ENCODE data around the gene AP5M1. TPM values are rescaled to one million over a fixed set of nuclear protein-coding genes. Genes with fewer than 3 reads are reported as not detected.
"Not testable (repeated sequence)": the region's sequence is repeated elsewhere in the genome, so short reads cannot be mapped to it uniquely, and the experiment has no call there.

The AP5M1 gene, protein sequence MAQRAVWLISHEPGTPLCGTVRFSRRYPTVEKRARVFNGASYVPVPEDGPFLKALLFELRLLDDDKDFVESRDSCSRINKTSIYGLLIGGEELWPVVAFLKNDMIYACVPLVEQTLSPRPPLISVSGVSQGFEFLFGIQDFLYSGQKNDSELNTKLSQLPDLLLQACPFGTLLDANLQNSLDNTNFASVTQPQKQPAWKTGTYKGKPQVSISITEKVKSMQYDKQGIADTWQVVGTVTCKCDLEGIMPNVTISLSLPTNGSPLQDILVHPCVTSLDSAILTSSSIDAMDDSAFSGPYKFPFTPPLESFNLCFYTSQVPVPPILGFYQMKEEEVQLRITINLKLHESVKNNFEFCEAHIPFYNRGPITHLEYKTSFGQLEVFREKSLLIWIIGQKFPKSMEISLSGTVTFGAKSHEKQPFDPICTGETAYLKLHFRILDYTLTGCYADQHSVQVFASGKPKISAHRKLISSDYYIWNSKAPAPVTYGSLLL
- 26.6 TPM for polyA plus RNA-seq (2013, experiment 1 of 2; ENCODE audit: insufficient read length)
- 26.0 TPM for polyA plus RNA-seq (2013, experiment 2 of 2; ENCODE audit: insufficient read length)

DNA sequence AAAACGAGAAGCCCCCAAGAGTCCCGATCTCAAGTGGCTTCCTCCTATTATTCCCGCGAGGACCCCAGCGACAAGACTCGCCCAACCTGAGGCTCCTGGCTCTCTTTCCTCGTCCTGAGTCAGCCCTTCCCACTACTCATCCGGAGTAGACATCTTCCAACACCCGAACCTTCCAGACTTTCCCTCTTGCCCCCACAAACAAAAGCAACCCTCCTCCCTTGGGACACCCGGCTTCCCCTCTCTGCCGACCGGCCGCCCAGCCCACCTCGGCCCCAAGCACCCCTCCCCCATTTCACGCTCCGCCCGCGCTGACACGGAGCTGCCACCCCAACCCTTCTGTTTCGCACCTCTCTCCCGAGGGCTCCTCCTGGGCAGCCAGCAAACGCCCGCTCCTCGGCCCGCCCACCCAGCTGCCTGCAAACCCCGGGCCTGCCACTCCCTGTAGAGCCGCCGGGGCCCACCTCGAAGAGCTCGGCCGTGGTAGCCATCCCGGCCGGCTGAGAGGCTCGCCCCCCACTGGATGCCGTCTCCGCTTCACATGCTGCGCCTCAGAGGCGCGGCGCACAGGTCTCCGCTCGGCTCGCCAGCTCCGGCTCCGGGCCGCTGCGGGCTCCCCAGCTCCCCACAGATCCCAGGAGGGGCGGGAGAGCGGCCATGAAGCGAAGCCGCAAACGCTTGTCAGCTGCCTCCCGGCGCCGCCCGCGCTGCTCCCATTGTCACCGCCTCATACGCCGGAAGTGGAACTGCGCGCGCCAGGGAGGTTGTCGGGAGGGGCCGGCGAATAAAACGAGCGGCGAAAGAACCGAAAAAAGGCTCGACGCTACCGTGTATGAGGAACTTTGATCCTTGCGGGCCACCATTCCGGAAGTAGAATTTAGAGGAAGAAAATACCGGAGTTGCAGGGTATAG, at the start of gene AP5M1, which contains the start of gene EXOC5:
Gene AP5M1, plus strand, starts transcription at position 811 of the 909 bp plus-strand sequence. CDS start 344 bp downstream, outside the sequence.
Gene EXOC5, minus strand, starts transcription at position 745 of the 909 bp plus-strand sequence. Its CDS starts 257 bp downstream, at position 488.
- DNase-seq = peak; percentile 95

DNA sequence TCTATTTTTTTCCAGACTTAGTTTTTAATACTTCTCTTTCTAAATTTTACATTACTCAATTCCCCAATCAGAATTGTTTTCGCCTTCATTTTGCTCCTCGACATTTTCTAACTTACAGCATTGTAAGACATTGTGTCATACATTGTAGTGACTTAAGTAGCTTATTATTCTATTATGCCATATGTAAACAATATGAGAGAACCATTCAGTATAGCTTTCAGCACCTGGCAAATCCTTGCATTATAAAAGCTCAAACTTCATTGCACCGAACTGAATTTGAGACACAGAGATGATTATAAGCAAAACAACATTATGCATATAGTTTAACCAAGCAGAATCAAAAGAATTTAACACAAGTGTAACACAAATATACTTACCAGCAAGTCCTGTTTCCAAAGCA, 46.8 kb upstream of the AP5M1 start:
- no peak for DNase-seq

DNA sequence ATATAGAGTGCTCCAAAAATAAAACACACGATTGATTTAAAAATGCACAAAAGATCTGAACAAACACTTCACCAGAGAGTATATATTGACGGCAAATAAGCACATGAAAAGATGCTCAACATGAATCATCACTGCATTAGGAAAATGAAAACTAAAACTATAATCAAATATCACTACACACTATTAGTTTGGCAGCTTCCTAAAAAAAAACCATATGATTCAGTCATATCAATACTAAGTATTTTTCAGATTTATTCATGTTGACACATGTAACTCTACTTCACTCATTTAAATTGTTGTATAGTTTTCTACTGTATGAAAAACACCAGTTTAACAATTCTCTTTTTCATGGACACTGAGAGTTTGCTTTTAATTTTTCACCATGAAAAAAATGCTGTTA, 41.7 kb upstream of the AP5M1 start:
- no peak for DNase-seq

DNA sequence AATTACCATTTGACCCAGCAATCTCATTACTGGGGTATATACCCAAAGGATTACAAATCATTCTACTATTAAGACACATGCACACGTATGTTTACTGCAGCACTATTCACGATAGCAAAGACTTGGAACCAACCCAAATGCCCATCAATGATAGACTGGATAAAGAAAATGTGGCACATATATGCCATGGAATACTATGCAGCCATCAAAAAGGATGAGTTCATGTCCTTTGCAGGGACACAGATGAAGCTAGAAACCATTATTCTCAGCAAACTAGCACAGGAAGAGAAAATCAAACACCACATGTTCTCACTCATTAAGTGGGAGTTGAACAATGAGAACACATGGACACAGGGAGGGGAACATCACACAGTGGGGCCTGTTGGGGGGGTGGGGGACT, 40.5 kb upstream of the AP5M1 start:
- not testable (repeated sequence) for DNase-seq

DNA sequence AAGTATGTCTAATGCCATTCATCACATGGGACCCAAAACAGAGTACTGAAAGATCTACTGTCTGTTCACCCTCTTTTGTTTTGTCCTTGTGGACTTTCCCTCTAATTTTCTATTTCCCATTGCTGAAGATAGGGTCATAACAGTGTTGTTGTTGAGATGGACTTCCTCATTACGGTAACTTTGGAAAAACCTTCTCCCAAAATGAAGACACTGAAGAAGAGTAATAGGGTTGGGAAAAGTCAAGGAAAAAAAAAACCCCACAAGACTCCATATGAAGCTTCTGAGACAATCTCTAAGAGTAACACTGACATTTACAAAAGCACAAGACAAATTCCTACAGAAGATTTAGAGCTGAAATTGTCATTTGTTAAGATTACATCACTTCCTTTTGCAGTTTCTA, 36.8 kb upstream of the AP5M1 start:
- DNase-seq = no peak

DNA sequence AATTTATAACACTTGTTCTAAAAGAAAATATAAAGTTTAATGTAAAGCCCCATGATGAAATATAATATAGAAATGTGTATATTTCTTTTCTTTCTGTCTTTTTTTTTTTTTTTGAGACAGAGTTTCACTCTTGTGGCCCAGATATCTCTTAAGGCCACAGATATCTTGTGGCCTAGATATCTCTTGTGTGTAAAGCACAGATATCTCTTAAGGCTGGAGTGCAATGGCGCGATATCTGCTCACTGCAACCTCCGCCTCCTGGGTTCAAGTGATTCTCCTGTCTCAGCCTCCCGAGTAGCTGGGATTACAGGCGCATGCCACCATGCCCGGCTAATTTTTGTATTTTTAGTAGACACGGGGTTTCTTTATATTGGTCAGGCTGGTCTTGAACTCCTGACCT, 28.7 kb upstream of the AP5M1 start:
- not testable (repeated sequence) for DNase-seq

DNA sequence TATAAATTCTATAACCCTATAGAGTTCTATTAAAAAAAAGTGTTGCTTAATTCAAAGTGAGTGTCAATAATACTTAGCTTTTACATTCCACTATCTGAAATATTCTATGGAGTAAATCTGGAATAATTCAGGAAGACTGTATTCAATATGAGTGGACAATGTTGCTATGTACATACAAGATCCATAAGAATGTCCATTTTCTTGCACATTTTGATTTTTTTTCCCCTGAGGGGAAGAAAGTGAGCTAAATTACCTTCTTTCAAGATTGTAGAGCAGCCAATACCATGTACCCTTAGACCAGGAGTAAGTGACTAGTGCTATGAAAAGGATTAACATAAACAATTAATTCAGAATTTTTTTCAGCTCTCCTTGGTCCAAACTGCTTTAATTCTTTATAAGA, 25.5 kb upstream of the AP5M1 start:
- DNase-seq = no peak

DNA sequence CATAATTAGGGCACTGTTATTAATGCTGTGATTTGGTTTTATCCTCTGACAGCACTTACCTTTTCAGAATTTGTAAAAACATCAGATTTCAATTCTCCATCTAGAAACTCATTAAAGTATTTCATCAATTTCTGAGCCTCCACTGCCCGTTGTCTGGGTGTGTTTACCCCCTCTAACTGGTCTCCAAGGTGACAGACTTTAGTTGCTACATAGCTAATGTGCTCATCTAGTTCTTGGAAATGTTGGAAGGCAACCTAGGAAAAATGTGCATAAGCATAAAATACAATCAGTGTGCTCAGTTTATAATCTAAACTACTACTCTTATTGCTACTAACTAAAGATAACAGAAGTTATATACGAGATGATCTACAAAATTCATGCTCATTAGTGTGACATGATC, 24.7 kb upstream of the AP5M1 start:
- no peak for DNase-seq

DNA sequence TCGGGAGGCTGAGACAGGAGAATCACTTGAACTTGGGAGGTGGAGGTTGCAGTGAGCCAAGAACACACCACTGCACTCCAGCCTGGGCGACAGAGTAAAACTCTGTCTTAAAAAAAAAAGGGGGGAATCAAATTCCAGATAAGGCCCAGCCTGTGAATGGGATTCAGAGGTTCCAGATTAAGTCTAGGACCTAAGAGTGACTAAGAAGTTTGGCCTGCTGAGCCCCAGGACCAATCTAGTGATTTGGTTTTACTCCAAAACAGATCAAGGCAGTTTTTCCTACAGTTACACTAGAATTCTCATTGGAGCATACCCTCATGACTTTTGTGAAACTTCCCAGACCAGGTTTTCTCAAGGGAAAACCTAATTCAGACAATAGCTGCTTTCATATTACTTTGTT, 22.8 kb upstream of the AP5M1 start:
- DNase-seq = peak; percentile 30

DNA sequence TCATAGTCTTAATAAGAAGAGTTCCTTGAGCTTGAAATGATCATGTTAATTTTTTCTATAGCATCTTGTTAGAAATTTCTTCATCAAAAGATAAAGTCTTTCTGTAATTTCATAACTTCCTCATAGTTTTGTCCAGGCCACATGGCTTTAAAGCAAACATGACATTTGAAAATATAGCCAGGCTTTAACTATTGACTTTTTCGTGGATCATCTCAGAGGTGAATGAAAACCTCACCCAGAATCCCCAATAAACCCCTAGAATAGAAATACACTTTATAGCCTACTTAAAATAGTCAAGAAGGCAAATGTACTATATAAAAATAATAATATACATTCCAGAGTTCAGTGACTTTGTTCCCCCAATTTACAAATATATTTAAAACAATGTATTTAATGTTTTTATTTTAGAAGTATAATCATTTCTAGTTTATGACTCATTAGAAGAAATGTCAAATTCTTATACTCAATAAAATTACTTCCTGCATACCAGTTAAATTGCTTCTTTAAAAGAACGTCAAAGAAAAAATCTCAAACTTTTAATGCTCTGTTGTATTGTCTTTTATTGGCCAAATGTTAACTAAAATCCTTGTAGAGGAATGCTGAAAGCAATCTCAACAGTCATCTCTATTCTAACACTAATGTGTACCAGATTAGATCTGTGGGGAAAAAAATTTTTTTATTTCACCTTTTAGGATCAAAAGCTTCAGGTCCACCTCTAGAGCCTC, 21.7 kb upstream of the AP5M1 start:
- peak; percentile 52 for DNase-seq

DNA sequence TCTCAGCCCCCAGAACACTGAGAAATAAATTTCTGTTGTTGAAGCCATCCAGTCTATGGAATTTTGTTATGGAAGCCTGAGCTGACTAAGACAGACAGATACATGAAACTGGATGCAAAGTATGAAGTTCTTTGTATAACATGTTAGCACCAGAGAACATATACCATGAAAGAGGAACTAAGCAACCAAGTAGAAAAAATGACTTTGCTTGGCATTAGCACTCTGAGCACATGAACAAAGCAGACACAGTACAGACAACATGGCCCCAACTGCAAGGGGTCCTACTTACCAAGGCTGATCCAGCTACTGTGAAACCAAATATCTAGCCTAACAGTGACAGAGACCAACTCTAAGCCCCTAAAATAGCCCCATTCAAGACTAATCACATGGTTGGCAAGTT, 13.9 kb upstream of the AP5M1 start:
- no peak for DNase-seq

DNA sequence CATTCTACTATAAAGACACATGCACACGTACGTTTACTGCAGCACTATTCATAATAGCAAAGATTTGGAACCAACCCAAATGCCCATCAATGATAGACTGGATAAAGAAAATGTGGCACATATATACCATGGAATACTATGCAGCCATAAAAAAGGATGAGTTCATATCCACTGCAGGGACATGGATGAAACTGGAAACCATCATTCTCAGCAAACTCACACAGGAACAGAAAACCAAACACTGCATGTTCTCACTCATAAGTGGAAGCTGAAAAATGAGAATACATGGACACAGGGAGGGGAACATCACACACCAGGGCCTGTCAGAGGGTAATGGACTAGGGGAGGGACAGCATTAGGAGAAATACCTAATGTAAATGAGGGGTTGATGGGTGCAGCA, 10.6 kb upstream of the AP5M1 start:
- not testable (repeated sequence) for DNase-seq

DNA sequence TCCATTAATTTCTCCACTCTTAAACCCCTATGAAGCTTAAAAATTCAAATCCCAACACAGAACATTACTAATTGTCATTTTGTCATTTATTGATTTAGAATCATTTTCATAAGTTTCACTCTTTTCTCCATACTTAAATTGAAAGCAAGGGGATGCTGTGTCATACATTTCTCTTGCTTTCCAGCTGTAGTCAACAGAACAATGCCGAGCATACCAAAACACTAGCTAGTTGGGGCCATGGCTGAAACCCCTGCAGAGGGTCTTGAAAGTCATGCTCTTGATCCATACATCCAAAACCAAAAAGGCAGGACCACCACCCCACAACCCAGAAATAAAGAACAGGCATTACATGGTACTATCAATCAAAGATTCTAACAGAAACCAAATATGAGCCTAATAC, 9.1 kb upstream of the AP5M1 start:
- no peak for DNase-seq

DNA sequence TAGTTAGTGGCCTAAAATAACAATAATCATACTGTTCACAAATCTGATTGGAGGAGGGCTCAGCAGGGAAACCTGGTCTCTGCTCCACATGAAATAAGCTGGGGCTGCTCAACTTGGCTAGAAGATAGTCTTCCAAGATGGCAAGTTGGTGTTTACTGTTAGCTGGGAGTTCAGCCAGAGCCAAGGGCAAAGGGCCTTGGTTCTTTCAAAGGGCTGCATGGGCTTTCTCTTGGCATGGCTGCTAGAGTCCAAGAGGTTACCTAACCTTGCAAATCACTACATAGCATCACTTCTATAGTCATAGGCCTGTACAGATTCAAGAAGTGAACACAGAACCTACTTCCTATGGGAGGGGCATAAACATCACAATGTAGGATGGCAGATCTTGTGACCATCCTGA, 7.2 kb upstream of the AP5M1 start:
- no peak for DNase-seq

DNA sequence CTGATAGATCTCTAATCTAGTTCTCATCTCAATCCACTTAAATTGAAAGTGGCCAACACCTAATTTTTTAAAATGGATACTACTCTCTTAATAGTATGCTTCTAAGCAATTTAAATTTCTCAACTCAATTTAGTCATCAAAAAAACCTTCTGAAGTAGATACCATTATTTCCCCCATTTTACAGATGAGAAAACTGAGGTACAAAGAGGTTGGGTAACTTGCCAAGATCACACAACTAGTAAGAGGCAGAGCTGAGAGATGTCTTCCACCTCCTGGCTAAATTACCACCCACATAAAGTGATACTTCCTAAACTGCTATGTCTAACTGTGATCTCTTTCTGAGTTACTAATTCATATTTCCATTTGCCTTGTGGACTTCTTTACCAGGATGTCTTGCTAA, 6.7 kb upstream of the AP5M1 start:
- no peak for DNase-seq

DNA sequence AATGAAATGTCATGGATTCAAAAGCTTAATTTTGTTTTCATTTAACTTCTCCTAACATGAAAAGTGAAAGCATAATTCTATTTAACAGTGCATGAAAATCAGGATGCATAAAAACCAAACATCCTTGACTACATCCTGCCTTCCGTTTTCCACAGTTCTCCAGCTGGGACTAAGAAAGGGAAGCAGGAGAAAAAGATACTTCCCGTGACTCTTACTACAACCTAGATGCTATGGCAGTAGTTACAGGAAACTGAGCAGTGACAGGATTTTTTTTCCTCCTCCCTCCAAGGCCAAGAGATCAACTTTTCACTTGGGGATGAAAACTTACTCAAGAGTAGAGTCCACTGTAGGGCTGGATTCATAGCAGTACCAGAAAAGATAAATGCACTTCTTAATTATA, 2.7 kb upstream of the AP5M1 start:
- DNase-seq = no peak

DNA sequence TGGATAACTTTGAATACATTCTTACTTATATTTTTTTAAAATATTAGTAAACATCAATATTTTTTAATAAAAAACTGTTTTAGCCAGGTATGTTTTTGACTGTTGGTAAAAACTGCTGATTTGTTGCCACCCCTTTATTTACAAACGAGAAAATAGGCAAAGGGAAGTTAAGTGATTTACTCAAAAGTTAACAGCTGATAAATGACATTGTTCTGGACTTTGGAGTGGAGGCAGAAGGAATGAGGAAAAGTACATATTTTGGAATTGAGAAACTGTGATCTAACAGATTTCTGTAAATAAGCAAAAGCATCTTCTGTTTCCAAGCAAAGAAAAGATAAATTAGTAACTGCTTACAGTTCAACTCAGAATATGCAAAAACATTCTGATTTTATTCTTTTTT, 4.5 kb downstream of the AP5M1 start:
- no peak for DNase-seq

DNA sequence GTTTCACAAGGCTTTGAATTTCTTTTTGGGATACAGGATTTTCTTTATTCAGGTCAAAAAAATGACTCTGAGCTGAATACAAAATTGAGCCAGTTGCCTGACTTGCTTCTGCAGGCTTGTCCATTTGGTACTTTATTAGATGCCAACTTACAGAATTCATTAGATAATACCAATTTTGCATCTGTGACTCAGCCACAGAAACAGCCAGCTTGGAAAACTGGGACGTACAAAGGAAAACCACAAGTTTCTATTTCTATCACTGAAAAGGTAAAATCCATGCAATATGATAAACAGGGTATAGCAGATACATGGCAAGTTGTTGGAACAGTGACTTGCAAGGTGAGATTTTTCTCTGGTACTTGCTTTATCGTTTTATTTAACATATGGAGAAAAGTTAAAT, 5.8 kb downstream of the AP5M1 start:
- peak; percentile 39 for DNase-seq

DNA sequence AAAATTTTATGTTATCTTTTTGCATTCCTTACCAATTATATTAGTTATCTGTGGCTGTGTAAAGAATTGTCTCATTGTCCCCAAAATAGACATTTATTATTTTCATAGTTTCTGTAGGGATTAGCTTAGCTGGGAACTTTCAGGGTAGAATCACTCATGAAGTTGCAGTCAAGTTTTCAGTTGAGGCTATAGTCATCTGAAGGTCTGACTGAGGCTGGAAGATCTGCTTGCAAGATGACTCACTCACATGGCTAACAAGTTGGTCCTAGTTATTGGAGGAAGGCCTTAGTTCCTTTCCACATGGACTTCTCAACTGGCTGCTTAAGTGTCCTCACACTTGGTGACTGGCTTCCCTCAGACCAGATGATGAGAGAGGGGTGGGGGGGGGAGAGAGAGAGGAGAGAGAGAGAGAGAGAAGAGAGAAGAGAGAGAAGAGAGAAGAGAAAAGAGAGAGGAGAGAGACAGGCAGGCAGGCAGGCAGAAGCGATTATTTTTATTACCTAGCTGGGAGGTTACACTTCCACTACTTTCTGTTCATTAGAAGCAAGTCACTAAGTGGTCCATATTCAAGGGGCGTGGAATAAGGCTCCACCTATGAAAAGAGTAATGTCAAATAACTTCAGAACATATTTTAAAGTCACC, 6.4 kb downstream of the AP5M1 start:
- peak; percentile 80 for DNase-seq

DNA sequence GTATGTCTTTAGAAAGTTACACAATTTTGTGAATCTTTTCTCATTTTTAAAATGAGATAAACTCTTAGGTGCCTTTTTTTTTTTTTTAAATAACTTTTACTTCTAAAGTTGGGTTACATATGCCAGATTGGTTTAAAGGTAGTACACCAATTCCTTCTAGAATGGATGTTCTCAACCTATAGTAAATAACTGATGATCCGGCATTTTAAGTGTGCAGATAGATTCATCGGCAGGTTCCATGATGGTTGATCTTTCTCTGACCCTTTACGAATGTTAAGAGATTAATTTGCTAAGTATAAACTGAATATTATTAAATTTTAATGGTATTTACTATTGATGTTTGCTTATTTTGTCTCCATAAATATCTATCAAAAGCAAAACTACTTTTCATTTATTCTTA, 8.3 kb downstream of the AP5M1 start:
- DNase-seq = no peak

DNA sequence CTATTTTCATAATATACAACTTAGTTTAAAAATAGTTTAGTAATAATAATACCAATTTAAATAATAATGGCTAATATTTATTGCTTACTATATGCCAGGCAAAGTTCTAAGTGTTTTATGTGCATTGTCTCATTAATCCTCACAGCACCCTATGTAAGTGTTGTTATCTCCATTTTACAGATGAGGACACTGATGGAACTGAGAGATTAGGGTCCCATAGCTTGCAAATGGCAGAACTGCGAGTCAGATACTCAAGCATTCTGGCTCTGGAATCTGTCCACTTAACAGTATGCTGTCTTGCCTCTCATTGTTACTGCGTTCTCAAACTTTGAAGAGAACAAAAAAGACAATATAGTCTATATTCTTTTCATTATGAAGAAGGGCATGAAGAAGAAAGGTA, 19.0 kb downstream of the AP5M1 start:
- DNase-seq = peak; percentile 8

DNA sequence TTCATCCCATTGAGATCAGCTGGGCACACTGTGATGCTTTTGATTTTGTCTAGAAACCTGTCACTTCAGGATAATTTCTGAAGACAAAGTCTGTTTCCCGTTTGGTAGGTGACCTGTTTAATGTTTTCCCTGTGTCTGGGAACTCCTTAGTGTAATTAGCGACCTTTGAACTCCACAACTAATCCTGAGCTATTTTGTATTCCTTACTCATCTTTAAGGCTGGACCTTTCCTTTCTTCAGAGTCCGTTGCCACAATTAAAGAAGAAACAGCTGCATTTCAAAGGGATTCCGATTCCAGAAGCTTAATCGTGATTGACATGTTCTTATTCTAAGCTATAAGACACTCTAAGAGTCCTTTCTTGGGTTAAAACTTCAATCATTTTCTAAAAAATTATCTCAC, 22.0 kb downstream of the AP5M1 start:
- no peak for DNase-seq
